ENCODE results near the gene KRTAP3-3. TPM values are rescaled to one million over a fixed set of nuclear protein-coding genes. Genes with fewer than 3 reads are reported as not detected.

KRTAP3-3 gene
- total RNA-seq, 2 donors from 2014 or later, result not detected

DNA sequence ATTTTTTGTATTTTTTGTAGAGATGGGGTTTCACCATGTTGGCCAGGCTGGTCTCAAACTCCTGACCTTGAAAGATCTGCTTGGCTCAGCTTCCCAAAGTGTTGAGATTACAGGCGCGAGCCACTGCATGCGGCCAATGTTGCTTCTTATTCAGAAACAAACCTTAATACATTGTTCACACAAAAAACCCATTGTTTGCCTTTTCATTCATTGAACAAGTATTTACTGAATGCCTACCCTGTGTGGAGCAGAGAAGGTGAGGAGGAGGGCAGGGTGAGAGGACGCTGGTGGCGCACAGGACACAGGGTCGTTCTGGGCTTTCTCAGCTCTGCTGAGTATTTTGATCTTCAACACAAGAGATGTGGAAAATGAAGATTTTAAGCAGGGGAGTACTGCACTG is 48.5 kb downstream of the KRTAP3-3 start:
- Mint-ChIP-seq H3K4me1 (ENCODE audit: low read depth) (no peaks in the 10 kb centered on the region), H3K27ac (no peak overlapping the region), H3K4me3 (no peak overlapping the region), H3K36me3 (ENCODE audit: insufficient read depth in 2 of 2) (no peaks in the 10 kb centered on the region), H3K27me3 (ENCODE audit: low read depth) (peaks cover 67% of the 10 kb centered on the region), H3K9me3 (no peaks in the 10 kb centered on the region)
- DNase-seq (no peak), ATAC-seq (replicated peaks in 1 of 2) (no peak)

DNA sequence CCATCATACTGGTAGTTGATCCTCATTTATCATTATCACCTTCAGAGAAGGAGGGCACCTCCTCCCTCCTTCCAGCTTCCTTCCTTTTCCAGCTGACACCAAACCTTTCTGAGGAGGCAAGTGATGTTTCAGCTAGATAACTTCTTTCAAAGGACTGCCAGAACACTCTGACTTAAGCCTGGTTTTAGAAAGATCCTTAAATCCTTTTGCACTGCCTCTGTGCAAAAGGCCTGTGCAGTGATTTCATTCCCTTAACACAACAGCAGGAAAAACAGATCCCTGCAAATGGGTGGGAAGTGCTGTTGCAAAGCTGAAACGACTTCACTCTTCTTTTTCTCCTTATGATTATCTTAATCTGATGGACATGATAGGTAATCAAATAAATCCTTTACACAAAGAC is 49.4 kb downstream of the KRTAP3-3 start:
- no peaks in the 10 kb centered on the region for H3K9me3 Mint-ChIP-seq
- H3K27ac Mint-ChIP-seq, result no peak overlapping the region
- H3K27me3 Mint-ChIP-seq (ENCODE audit: low read depth), result peaks cover 59% of the 10 kb centered on the region
- ATAC-seq (replicated peaks in 1 of 2) (no peak), DNase-seq (no peak)
- H3K36me3 Mint-ChIP-seq (ENCODE audit: insufficient read depth in 2 of 2), result no peaks in the 10 kb centered on the region
- H3K4me3 Mint-ChIP-seq, result no peak overlapping the region
- H3K4me1 Mint-ChIP-seq (ENCODE audit: low read depth), result no peaks in the 10 kb centered on the region

Other genes starting within 250 kb of the KRTAP3-3 start
- gene KRT25, start 238.8 kb downstream of the KRTAP3-3 start, total RNA-seq, result not detected
- gene KRT26, start 222.0 kb downstream of the KRTAP3-3 start, total RNA-seq, result not detected
- not detected for gene KRT27, start 211.6 kb downstream of the KRTAP3-3 start, total RNA-seq
- gene KRT28, start 194.2 kb downstream of the KRTAP3-3 start, total RNA-seq, result not detected
- gene KRT10, start 171.6 kb downstream of the KRTAP3-3 start, total RNA-seq, result 10 to 100 TPM; 59.1 to 59.3 TPM
- not detected for gene KRT12, start 126.9 kb downstream of the KRTAP3-3 start, total RNA-seq
- gene KRT20, start 108.9 kb downstream of the KRTAP3-3 start, total RNA-seq, result not detected
- gene KRT23, start 56.5 kb downstream of the KRTAP3-3 start, total RNA-seq, result not detected
- not detected for gene KRT39, start 27.2 kb downstream of the KRTAP3-3 start, total RNA-seq
- gene KRT40, start 9.8 kb downstream of the KRTAP3-3 start, total RNA-seq, result not detected
- not detected for gene KRTAP3-2, start 5.7 kb upstream of the KRTAP3-3 start, total RNA-seq
- gene KRTAP3-1, start 15.0 kb upstream of the KRTAP3-3 start, total RNA-seq, result not detected
- gene KRTAP1-5, start 33.0 kb upstream of the KRTAP3-3 start, total RNA-seq, result not detected
- gene KRTAP1-4, start 36.0 kb upstream of the KRTAP3-3 start, total RNA-seq, result not detected
- gene KRTAP1-3, start 40.7 kb upstream of the KRTAP3-3 start, total RNA-seq, result not detected
- not detected for gene KRTAP1-1, start 47.3 kb upstream of the KRTAP3-3 start, total RNA-seq
- not detected for gene KRTAP2-1, start 53.2 kb upstream of the KRTAP3-3 start, total RNA-seq
- not detected for gene KRTAP2-2, start 61.1 kb upstream of the KRTAP3-3 start, total RNA-seq
- gene KRTAP2-3, start 66.0 kb upstream of the KRTAP3-3 start, total RNA-seq, result not detected
- not detected for gene KRTAP2-4, start 71.7 kb upstream of the KRTAP3-3 start, total RNA-seq
- not detected for gene KRTAP4-7, start 90.0 kb upstream of the KRTAP3-3 start, total RNA-seq
- gene KRTAP4-8, start 104.0 kb upstream of the KRTAP3-3 start, total RNA-seq, result not detected
- gene KRTAP4-16, start 108.0 kb upstream of the KRTAP3-3 start, total RNA-seq, result not detected
- not detected for gene KRTAP4-9, start 111.2 kb upstream of the KRTAP3-3 start, total RNA-seq
- not detected for gene KRTAP4-11, start 124.2 kb upstream of the KRTAP3-3 start, total RNA-seq
- not detected for gene KRTAP4-12, start 130.0 kb upstream of the KRTAP3-3 start, total RNA-seq
- gene KRTAP4-6, start 146.4 kb upstream of the KRTAP3-3 start, total RNA-seq, result not detected
- gene KRTAP4-5, start 155.7 kb upstream of the KRTAP3-3 start, total RNA-seq, result not detected
- not detected for gene KRTAP4-4, start 166.6 kb upstream of the KRTAP3-3 start, total RNA-seq
- gene KRTAP4-3, start 174.1 kb upstream of the KRTAP3-3 start, total RNA-seq, result not detected
- not detected for gene KRTAP4-2, start 184.1 kb upstream of the KRTAP3-3 start, total RNA-seq
- not detected for gene KRTAP4-1, start 190.7 kb upstream of the KRTAP3-3 start, total RNA-seq
- gene KRTAP9-1, start 195.7 kb upstream of the KRTAP3-3 start, total RNA-seq, result not detected
- not detected for gene KRTAP9-2, start 232.5 kb upstream of the KRTAP3-3 start, total RNA-seq
- gene KRTAP9-3, start 238.3 kb upstream of the KRTAP3-3 start, total RNA-seq, result not detected
- not detected for gene KRTAP9-8, start 243.8 kb upstream of the KRTAP3-3 start, total RNA-seq